Measurements from ENCODE around the gene LHFPL6.

LHFPL6 gene

DNA sequence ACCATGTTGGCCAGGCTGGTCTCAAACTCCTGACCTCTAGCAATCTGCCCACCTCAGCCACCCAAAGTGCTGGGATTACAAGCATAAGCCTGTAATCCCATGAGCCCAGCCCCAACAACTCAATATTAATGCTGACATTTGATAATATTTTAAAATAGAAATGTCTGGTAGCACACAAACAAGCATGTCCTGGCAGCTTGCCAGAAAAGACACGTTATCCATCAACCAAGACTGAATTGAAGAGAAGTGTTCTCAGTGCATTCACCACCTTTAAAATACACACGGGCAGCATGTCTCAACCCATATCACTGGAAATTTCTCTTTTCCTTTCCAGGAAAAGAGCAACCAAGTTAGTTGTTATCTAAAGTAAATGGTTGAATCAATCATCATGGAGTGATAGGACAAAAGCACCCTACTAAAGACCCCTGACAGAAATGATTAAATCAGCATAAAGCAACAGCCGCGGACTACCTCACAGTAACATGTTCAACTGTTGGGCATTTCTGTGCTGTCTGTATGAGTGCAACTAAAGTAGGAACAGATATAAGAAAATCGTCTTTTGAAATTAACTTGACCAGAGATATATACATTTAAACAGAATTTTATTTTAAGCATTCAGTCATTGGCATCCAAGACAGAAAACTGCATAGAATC, 25.0 kb downstream of the LHFPL6 start:
- ChIA-PET CTCF (no interaction called here), POLR2A (no interaction called here)
- DNase-seq (ENCODE audit: extremely low spot score): no peak
- no peak for TF ChIP-seq TARDBP (IDR thresholded peaks at IDR 0.05)
- no peak for TF ChIP-seq SUZ12 (IDR thresholded peaks at IDR 0.05)
- TF ChIP-seq ARNT (IDR thresholded peaks at IDR 0.05): no peak

DNA sequence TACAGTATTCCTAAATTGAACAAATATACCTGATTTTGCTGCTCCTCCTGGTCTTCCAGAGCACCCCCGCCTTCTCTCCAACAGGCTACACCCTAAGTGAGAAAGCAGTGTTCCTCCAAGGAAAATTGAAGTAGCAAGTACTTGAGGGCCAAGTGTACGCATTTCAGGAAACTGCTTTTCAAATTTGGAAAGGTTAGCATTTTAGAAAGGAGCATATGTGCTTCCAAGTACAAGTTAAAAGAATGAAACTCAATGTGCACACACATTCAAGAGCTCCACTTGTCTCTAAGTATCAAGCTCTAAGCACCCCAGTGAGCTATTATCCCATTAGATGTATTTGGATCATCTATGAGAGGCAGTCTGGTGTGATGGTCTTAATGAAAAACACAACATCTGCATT, 25.8 kb downstream of the LHFPL6 start:
- CTCF ChIA-PET: no interaction called here
- TF ChIP-seq ZNF384 (IDR thresholded peaks at IDR 0.05): no peak
- no peak for TF ChIP-seq SP1 (IDR thresholded peaks at IDR 0.05)
- TF ChIP-seq FOXA1 (IDR thresholded peaks at IDR 0.05): no peak
- no peak for TF ChIP-seq FOXM1 (IDR thresholded peaks at IDR 0.05; ENCODE audit: borderline replicate concordance)
- no peak for TF ChIP-seq HDGF (IDR thresholded peaks at IDR 0.05; ENCODE audit: borderline replicate concordance)
- TF ChIP-seq L3MBTL2 (conservative IDR thresholded peaks at IDR 0.05): no peak
- TF ChIP-seq CTBP1 (IDR thresholded peaks at IDR 0.05; ENCODE audit: borderline replicate concordance): no peak
- no peak for TF ChIP-seq ARNT (IDR thresholded peaks at IDR 0.05)
- no peak for TF ChIP-seq LEF1 (IDR thresholded peaks at IDR 0.05; ENCODE audit: borderline replicate concordance)
- TF ChIP-seq SUZ12 (IDR thresholded peaks at IDR 0.05): no peak
- no peak for TF ChIP-seq FOXK2 (IDR thresholded peaks at IDR 0.05)
- TF ChIP-seq NFRKB (IDR thresholded peaks at IDR 0.05): no peak
- no peak for TF ChIP-seq TARDBP (IDR thresholded peaks at IDR 0.05)
- DNase-seq (ENCODE audit: extremely low spot score): no peak
- POLR2A ChIA-PET: no interaction called here

GRCh38 chr13:39575641-39576238, 27.3 kb downstream of the LHFPL6 start:
- no peak for DNase-seq (ENCODE audit: extremely low spot score)
- ChIA-PET POLR2A (no interaction called here), CTCF (no interaction called here)
- TF ChIP-seq, protein P1, sequence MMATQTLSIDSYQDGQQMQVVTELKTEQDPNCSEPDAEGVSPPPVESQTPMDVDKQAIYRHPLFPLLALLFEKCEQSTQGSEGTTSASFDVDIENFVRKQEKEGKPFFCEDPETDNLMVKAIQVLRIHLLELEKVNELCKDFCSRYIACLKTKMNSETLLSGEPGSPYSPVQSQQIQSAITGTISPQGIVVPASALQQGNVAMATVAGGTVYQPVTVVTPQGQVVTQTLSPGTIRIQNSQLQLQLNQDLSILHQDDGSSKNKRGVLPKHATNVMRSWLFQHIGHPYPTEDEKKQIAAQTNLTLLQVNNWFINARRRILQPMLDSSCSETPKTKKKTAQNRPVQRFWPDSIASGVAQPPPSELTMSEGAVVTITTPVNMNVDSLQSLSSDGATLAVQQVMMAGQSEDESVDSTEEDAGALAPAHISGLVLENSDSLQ (IDR thresholded peaks at IDR 0.05): no peak
- no peak for TF ChIP-seq FOXK2 (IDR thresholded peaks at IDR 0.05)
- TF ChIP-seq CTBP1 (IDR thresholded peaks at IDR 0.05; ENCODE audit: borderline replicate concordance): no peak
- no peak for TF ChIP-seq SP1 (IDR thresholded peaks at IDR 0.05)
- no peak for TF ChIP-seq ELF4 (IDR thresholded peaks at IDR 0.05)
- TF ChIP-seq BHLHE40 (IDR thresholded peaks at IDR 0.05; ENCODE audit: borderline replicate concordance): no peak
- TF ChIP-seq NFRKB (IDR thresholded peaks at IDR 0.05): no peak
- no peak for TF ChIP-seq ARNT (IDR thresholded peaks at IDR 0.05)

- ChIA-PET POLR2A (no interaction called here), CTCF (no interaction called here)
- no peak for TF ChIP-seq FOXA1 (IDR thresholded peaks at IDR 0.05)
- TF ChIP-seq ZNF384 (IDR thresholded peaks at IDR 0.05): no peak
- TF ChIP-seq SUZ12 (IDR thresholded peaks at IDR 0.05): no peak
- no peak for TF ChIP-seq HDGF (IDR thresholded peaks at IDR 0.05; ENCODE audit: borderline replicate concordance)
- TF ChIP-seq FOXK2 (IDR thresholded peaks at IDR 0.05): no peak
- TF ChIP-seq CTBP1 (IDR thresholded peaks at IDR 0.05; ENCODE audit: borderline replicate concordance): no peak
- no peak for TF ChIP-seq FOXM1 (IDR thresholded peaks at IDR 0.05; ENCODE audit: borderline replicate concordance)
- no peak for TF ChIP-seq ARNT (IDR thresholded peaks at IDR 0.05)
- no peak for TF ChIP-seq BHLHE40 (IDR thresholded peaks at IDR 0.05; ENCODE audit: borderline replicate concordance)
- no peak for TF ChIP-seq LEF1 (IDR thresholded peaks at IDR 0.05; ENCODE audit: borderline replicate concordance)
- no peak for TF ChIP-seq SP1 (IDR thresholded peaks at IDR 0.05)
- TF ChIP-seq, protein P1 (IDR thresholded peaks at IDR 0.05): no peak
- TF ChIP-seq ELF4 (IDR thresholded peaks at IDR 0.05): no peak
- TF ChIP-seq TARDBP (IDR thresholded peaks at IDR 0.05): no peak
- no peak for TF ChIP-seq NFRKB (IDR thresholded peaks at IDR 0.05)
- DNase-seq (ENCODE audit: extremely low spot score): no peak
Measured at GRCh38 chr13:39571502-39572092, 31.4 kb downstream of the LHFPL6 start.

GRCh38 chr13:39567569-39567968, 35.4 kb downstream of the LHFPL6 start:
- ChIA-PET POLR2A (no interaction called here), CTCF (interaction anchor here (0.7 kb wide), 1 partner anchor 248 kb away, joined by 6 read pairs; no protein-coding TSS in a partner anchor)
- DNase-seq (ENCODE audit: extremely low spot score): no peak

More at GRCh38 chr13:39567569-39567968, 35.4 kb downstream of the LHFPL6 start:
- TF ChIP-seq, protein P1 (IDR thresholded peaks at IDR 0.05): no peak
- TF ChIP-seq SP1 (IDR thresholded peaks at IDR 0.05): no peak
- no peak for TF ChIP-seq HDGF (IDR thresholded peaks at IDR 0.05; ENCODE audit: borderline replicate concordance)
- TF ChIP-seq LEF1 (IDR thresholded peaks at IDR 0.05; ENCODE audit: borderline replicate concordance): no peak
- no peak for TF ChIP-seq ZNF384 (IDR thresholded peaks at IDR 0.05)
- no peak for TF ChIP-seq SUZ12 (IDR thresholded peaks at IDR 0.05)
- no peak for TF ChIP-seq NFRKB (IDR thresholded peaks at IDR 0.05)
- no peak for TF ChIP-seq ARNT (IDR thresholded peaks at IDR 0.05)
- TF ChIP-seq BHLHE40 (IDR thresholded peaks at IDR 0.05; ENCODE audit: borderline replicate concordance): no peak
- no peak for TF ChIP-seq CTBP1 (IDR thresholded peaks at IDR 0.05; ENCODE audit: borderline replicate concordance)
- TF ChIP-seq FOXM1 (IDR thresholded peaks at IDR 0.05; ENCODE audit: borderline replicate concordance): no peak
- TF ChIP-seq ELF4 (IDR thresholded peaks at IDR 0.05): no peak
- no peak for TF ChIP-seq L3MBTL2 (conservative IDR thresholded peaks at IDR 0.05)
- TF ChIP-seq TARDBP (IDR thresholded peaks at IDR 0.05): no peak

Data from HEK293T (cell line).